CD4-positive, alpha-beta T cell treated with Interleukin-4 for 4 hours (primary cell): ENCODE results near the gene TUBB.

ENCODE experiments used
- DNase-seq: peaks from one replicate; pipeline ENCODE4 v3.0.0-alpha.2; 2020

The TUBB gene

DNA sequence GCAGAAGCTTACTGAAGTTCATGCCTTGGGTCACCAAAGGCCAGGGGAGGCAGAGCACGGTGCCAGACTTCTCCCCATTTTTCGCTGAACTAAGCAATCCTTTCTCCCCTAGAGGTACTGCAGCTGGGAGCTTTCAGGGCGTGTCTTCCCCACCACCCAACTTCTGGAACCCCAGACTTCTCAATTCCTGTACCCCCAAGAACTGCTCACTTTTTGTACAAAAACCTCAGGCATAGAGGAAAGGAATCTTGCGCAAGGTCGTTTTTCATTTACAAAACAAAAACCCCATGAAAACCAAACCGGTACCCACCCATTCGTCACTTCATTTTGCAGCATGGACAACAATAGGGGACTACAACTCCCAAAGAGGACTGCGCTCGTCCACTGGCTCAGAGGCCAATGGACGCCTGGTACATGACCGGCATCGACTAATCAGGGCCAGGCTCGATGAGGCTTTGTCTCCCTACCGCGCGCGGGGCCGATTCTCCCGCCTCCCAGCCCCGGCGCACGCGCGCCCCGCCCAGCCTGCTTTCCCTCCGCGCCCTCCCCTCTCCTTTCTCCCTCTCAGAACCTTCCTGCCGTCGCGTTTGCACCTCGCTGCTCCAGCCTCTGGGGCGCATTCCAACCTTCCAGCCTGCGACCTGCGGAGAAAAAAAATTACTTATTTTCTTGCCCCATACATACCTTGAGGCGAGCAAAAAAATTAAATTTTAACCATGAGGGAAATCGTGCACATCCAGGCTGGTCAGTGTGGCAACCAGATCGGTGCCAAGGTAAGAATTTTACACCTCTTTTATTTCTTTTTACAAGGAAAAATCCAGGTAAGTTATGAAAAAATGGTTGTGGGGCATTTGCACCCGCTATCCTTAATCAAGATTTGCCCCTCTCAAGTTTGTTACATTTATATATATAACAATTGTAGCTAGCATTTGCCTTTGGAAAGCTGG is at the start of gene TUBB:
TSS of gene TUBB (plus strand) at position 562 of the 947 bp plus-strand sequence. CDS start at position 717, 155 bp downstream.
- peak; percentile 97 for DNase-seq

GRCh38 chr6:30670760-30671527 is 49.2 kb upstream of the TUBB start:
- DNase-seq, result no peak

- DNase-seq, result peak; percentile 96
Observed at GRCh38 chr6:30672445-30673253, 47.5 kb upstream of the TUBB start, which contains the start of gene DHX16. DHX16 (minus strand) TSS chr6:30673006; CDS start chr6:30672841, 165 bp downstream.

DNA sequence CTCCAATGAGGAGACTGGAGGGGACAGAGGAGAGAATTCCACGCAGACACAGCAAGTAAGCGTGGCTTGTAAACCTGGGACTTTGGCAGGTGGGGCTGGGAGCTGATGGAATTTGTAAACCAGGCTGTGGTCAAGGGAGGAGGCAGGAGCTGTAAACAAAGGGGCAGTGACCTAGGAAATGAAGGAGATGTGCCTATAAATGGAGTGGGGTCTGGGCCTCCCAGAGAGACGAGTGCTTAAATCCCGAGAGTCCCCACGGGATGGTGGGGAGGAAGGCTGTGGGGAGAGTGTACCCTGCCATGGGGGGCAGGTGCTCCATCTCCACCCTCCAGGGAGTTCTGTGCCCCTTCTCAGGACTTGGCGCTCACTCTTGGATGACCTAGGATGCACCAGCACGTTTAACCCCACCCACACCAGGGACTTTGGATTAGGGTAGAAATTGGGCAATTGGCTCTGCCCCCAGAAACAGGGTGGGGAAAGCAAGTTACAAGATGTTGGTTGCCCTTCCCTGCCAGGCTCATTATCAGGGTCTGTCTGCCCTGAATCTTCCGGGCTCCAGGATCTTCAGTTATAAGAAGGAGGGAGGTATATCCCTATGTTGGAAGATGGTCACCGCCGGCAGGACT is 43.4 kb upstream of the TUBB start:
- DNase-seq, result no peak

- peak; percentile 87 for DNase-seq
Observed at GRCh38 chr6:30678964-30679726, 41.0 kb upstream of the TUBB start.

GRCh38 chr6:30679765-30680535 is 40.2 kb upstream of the TUBB start:
- no peak for DNase-seq

GRCh38 chr6:30681766-30682142 is 38.4 kb upstream of the TUBB start:
- no peak for DNase-seq

GRCh38 chr6:30682143-30683117 is 37.7 kb upstream of the TUBB start:
- DNase-seq, result peak; percentile 90

DNA sequence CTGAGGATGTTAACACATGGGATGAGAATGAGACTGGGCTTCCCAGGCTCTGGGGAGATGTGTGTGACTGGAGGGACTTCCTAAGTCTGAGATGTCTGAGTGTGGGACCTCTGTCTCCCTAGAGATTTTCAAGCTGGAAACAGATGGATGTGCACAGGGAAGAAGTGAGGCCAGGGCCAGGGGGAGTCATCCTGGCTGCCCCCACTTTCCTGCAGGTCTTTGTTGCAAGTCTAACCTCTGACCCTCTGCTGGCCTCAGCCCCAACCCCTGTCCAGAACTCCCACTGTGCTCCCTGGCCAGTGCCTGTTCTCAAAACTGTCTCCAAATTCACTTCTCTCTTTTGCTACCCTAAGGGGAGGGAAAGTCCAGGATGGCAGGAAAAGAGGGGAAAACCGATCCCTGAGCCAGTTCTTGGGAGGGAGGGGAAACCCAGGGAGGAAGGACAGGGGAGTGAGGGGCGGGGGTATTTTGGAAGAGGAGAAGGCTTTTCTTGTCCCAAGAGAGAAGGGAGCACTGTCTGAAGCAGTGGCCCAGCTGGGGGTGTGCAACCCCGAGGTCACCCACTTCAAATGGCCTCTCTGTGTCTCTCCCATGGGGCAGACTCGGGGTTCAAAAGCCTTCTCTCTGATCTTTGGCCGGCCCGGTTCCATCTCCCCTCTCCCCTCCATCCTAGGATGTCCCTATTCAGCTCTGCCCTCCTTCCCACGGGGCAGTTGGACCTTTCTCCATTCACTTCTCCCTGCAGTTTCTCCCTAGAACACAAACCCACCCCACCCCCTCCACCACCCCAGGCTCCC is 36.8 kb upstream of the TUBB start:
- DNase-seq, result no peak

- no peak for DNase-seq
Observed at GRCh38 chr6:30683980-30684338, 36.2 kb upstream of the TUBB start.

- peak; percentile 59 for DNase-seq
Observed at GRCh38 chr6:30684386-30685156, 35.6 kb upstream of the TUBB start.

DNA sequence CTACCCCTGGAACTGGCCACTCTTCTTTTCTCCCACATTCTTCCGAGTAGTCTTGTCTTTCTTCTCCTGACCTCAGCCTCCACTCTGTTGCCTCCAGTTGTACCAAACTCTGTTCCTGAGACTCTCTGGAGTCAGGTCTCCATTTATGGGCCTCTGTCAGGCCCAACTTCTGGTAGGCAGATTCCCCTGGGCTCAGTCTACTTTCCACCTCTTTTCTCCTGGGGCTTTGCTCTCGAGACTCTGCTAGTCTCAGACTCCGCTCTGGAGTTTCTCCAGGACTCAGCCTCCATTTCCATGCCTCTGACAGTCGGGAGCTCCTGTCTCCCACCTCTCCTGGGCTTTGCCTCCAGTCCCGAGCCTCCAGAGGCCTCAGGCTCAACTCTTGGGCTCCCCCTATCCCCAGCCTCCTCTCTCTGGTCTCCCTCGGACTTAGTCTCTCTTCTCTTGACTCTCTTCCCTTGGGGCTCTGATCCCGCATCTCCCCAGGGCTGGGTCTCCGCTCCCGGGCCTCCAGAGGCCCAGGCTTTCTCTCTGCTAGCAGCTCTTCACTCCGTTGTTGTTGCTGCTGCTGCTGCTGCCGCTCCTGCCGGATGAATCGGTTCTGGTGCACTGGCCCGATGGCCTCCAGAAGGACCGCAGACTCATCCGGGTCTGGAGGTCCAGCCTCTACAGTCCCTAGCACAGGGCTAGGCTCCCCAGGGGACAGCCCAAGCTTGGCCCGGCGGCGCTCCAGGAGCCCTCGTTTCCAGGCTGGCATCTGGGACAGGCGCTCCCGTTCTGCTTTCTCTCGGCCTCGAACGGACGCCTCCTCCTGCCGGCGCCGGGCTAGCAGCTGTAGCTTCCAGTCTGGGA is 34.8 kb upstream of the TUBB start:
- DNase-seq, result peak; percentile 22

DNA sequence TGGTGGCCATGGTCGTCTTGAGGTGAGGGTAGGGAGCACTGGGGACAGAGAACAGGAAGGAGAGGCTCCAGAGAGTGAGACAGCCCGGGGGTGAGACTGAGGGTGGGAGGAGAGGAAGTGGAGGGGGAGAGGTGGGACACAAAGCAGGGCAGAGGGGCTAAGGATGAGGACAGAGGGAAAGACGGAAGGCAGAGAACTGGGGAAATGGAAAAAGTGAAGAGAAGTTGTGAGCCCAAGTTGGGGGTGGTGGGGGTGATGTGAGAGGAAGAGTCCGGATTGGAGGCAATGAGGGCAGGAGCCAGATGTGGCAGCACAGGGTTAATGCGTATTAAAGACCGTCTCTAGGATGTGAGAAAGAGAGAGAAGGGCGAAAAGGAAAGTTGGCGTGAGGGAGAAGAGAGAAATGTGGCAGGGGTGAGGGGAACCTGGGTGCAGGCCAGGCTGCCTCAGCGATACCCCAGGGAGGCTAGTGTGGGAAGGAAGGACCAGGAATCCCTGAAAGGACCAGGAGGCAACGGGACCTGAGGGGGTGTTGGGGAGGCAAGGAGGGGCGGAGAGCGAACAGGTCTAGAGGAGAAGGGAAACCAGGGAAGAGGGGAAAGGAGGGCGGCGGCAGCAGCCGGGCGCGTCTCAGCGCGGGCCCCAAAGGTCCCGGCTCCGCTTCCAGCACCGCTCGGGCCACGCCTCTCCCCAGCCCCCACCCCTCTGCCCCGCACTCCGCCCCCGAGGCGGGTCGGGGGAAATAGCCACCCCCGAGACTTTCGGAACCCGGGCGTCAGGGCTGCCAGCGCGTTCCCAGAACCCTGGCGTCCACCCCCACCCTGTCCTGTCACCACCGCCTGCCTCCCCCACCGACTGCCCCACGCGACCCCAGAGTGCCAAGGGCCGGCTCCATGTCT is 33.9 kb upstream of the TUBB start, which contains the start of gene PPP1R18:
TSS of gene PPP1R18 (minus strand) at position 637 of the 899 bp plus-strand sequence. CDS start at position 10, 627 bp downstream.
- peak; percentile 74 for DNase-seq

- DNase-seq, result peak; percentile 76
Observed at GRCh38 chr6:30686908-30687658, 33.1 kb upstream of the TUBB start.
